Transverse colon (tissue), 3 donors: ENCODE measurements around the gene NETO2.

Experiments
- EP300 ChIP-seq: sonication (generic); formaldehyde crosslinking; IDR thresholded peaks from one replicate; pipeline ENCODE4 v1.6.1; 2017; ENCODE audit warnings: antibody characterized with exemption, low read depth
- POLR2AphosphoS5 ChIP-seq, 3 donors: sonication (generic); formaldehyde crosslinking; IDR thresholded peaks; one replicate each; pipeline ENCODE4 v1.6.1; 2016; ENCODE audit warnings: antibody characterized with exemption in 3 of 3

DNA sequence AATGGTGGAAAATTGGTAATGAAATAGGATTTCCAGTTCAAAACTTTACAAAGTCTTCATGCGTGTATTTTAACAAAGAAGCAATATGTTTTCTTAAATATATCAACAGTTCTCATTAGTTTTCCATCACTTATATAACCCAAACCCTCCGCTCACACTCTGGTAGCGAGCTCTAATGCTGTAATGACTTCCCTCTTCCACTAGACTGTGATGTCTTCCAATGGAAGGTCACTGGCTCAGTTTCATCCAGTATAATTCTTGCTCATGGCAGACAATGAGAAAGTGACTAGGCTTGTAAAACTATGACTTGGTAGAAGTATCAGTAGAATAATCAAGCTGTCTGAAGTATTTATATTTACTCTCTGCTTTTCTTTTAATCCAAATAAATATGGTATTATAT is 32.8 kb downstream of the NETO2 start:
- TF ChIP-seq POLR2AphosphoS5 (IDR thresholded peaks at IDR 0.05): no peak
- no peak for TF ChIP-seq EP300
